GM21528 (cell line): ENCODE results near the gene ALG10B.

Experiments used
- ATAC-seq: cut with Tn5 transposase; IDR thresholded peaks from one replicate; pipeline ENCODE4 v1.9.1; 2021; ENCODE audit warnings: mild to moderate bottlenecking, moderate library complexity; ENCODE audit not compliant: unreplicated experiment, low FRiP score

ALG10B gene

GRCh38 chr12:38373784-38374183 is 57.2 kb downstream of the ALG10B start:
- ATAC-seq, result no peak

- ATAC-seq, result no peak
These were observed 58.2 kb downstream of the ALG10B start for GRCh38 chr12:38374751-38375150.
